DOHH2 (cell line): Measurements from ENCODE around the gene KLHL30.

ENCODE experiments used
- H3F3A ChIP-seq: fragments of 200-600 bp; sonication (generic), shearing (Covaris generic); 2 replicates; pipeline ENCODE4 v1.6.0; 2016; ENCODE audit warnings: antibody characterized with exemption, mild to moderate bottlenecking; ENCODE audit not compliant: control insufficient read depth, insufficient read depth
- H3K27ac ChIP-seq: fragments of 200-600 bp; sonication (generic); 2 replicates; pipeline ENCODE4 v1.5.1; 2014; ENCODE audit warnings: low read depth, mild to moderate bottlenecking, low read length, moderate library complexity
- H3K27me3 ChIP-seq: fragments of 200-600 bp; sonication (generic); 2 replicates; pipeline ENCODE4 v1.6.1; 2014; ENCODE audit warnings: mild to moderate bottlenecking, low read length, mixed read lengths; ENCODE audit not compliant: control insufficient read depth
- H3K36me3 ChIP-seq: fragments of 200-600 bp; sonication (generic); 2 replicates; pipeline ENCODE4 v1.6.1; 2014; ENCODE audit warnings: mild to moderate bottlenecking, low read length, moderate library complexity, mixed read lengths; ENCODE audit not compliant: control insufficient read depth
- H3K4me1 ChIP-seq: fragments of 200-600 bp; sonication (generic); 2 replicates; pipeline ENCODE4 v1.6.1; 2014; ENCODE audit warnings: mild to moderate bottlenecking, low read length, mixed read lengths; ENCODE audit not compliant: control insufficient read depth
- H3K4me2 ChIP-seq: fragments of 200-600 bp; sonication (generic); 2 replicates; pipeline ENCODE4 v1.6.0; 2014; ENCODE audit warnings: mild to moderate bottlenecking, low read length, moderate library complexity
- H3K4me3 ChIP-seq: fragments of 200-600 bp; sonication (generic); 2 replicates; pipeline ENCODE4 v1.5.1; 2014; ENCODE audit warnings: mild to moderate bottlenecking, low read length, mixed read lengths
- H3K79me2 ChIP-seq: fragments of 200-600 bp; sonication (generic); 2 replicates; pipeline ENCODE4 v1.6.1; 2014; ENCODE audit warnings: mild to moderate bottlenecking, low read length, mixed read lengths; ENCODE audit not compliant: control insufficient read depth
- H3K9me2 ChIP-seq: fragments of 200-600 bp; sonication (generic); replicated peaks from 2 replicates; pipeline ENCODE4 v1.6.1; 2014; ENCODE audit warnings: mild to moderate bottlenecking, low read length, mixed read lengths; ENCODE audit not compliant: control insufficient read depth
- H3K9me3 ChIP-seq: fragments of 200-600 bp; sonication (generic); 2 replicates; pipeline ENCODE4 v1.6.1; 2014; ENCODE audit warnings: antibody characterized with exemption, low read length, mixed read lengths; ENCODE audit not compliant: control insufficient read depth, insufficient read depth
- H4K20me1 ChIP-seq: fragments of 200-600 bp; sonication (generic); 2 replicates; pipeline ENCODE4 v1.6.0; 2014; ENCODE audit warnings: low read depth, mild to moderate bottlenecking, antibody characterized with exemption, low read length, moderate library complexity; ENCODE audit not compliant: control insufficient read depth, insufficient read depth
- CTCF ChIP-seq: fragments of 200-600 bp; sonication (generic); IDR thresholded peaks from one replicate; pipeline ENCODE4 v1.5.1; 2014; ENCODE audit warnings: antibody characterized with exemption, mild to moderate bottlenecking, low read depth, low read length; ENCODE audit not compliant: poor library complexity, severe bottlenecking
- EZH2phosphoT487 ChIP-seq: fragments of 200-600 bp; sonication (generic); IDR thresholded peaks from 2 replicates; pipeline ENCODE4 v1.6.1; 2017; ENCODE audit warnings: borderline replicate concordance, mild to moderate bottlenecking, antibody characterized with exemption, low read length, moderate library complexity, mixed read lengths

Gene KLHL30

GRCh38 chr2:238120463-238121298 lies 17.8 kb upstream of the KLHL30 start:
- no peaks in the 10 kb centered on the region for H3F3A ChIP-seq
- no peak overlapping the region for H3K27ac ChIP-seq
- no peak overlapping the region for H3K4me2 ChIP-seq
- H4K20me1 ChIP-seq: no peaks in the 10 kb centered on the region
- no peaks in the 10 kb centered on the region for H3K79me2 ChIP-seq
- TF ChIP-seq EZH2phosphoT487 (no peak), CTCF (no peak)
- no peaks in the 10 kb centered on the region for H3K9me2 ChIP-seq
- H3K9me3 ChIP-seq: no peaks in the 10 kb centered on the region
- H3K4me3 ChIP-seq: no peak overlapping the region
- peaks cover 4% of the 10 kb centered on the region; the same call in 1 of the 2 replicates for H3K4me1 ChIP-seq
- no peaks in the 10 kb centered on the region for H3K36me3 ChIP-seq
- peaks cover 22% of the 10 kb centered on the region for H3K27me3 ChIP-seq

- H3K36me3 ChIP-seq: no peaks in the 10 kb centered on the region
- H3K27me3 ChIP-seq: peaks cover 22% of the 10 kb centered on the region
- no peaks in the 10 kb centered on the region for H3K79me2 ChIP-seq
- no peaks in the 10 kb centered on the region for H4K20me1 ChIP-seq
- H3K27ac ChIP-seq: no peak overlapping the region
- no peaks in the 10 kb centered on the region for H3K9me2 ChIP-seq
- no peak overlapping the region for H3K4me2 ChIP-seq
- no peak overlapping the region for H3K4me3 ChIP-seq
- peaks cover 4% of the 10 kb centered on the region; the same call in 1 of the 2 replicates for H3K4me1 ChIP-seq
- H3K9me3 ChIP-seq: peaks cover 6% of the 10 kb centered on the region; the same call in 1 of the 2 replicates
- no peak for TF ChIP-seq EZH2phosphoT487
- TF ChIP-seq CTCF: no peak
- H3F3A ChIP-seq: no peaks in the 10 kb centered on the region
Observed at GRCh38 chr2:238121511-238122286, 16.8 kb upstream of the KLHL30 start.

GRCh38 chr2:238122287-238123217 lies 15.9 kb upstream of the KLHL30 start:
- peaks cover 22% of the 10 kb centered on the region for H3K27me3 ChIP-seq
- no peak for TF ChIP-seq EZH2phosphoT487
- TF ChIP-seq CTCF: no peak
- H3K4me1 ChIP-seq: peaks cover 4% of the 10 kb centered on the region; the same call in 1 of the 2 replicates
- no peak overlapping the region for H3K27ac ChIP-seq
- no peak overlapping the region for H3K4me2 ChIP-seq
- H3K79me2 ChIP-seq: no peaks in the 10 kb centered on the region
- H3K4me3 ChIP-seq: no peak overlapping the region
- H4K20me1 ChIP-seq: no peaks in the 10 kb centered on the region
- H3F3A ChIP-seq: no peaks in the 10 kb centered on the region
- H3K9me3 ChIP-seq: peaks cover 7% of the 10 kb centered on the region; the same call in 1 of the 2 replicates
- no peaks in the 10 kb centered on the region for H3K9me2 ChIP-seq
- H3K36me3 ChIP-seq: no peaks in the 10 kb centered on the region
